ENCODE measurements around the gene KCNJ9.

GRCh38 chr1:160136121-160136925 lies 55.0 kb downstream of the KCNJ9 start:
- TF ChIP-seq, protein P1, sequence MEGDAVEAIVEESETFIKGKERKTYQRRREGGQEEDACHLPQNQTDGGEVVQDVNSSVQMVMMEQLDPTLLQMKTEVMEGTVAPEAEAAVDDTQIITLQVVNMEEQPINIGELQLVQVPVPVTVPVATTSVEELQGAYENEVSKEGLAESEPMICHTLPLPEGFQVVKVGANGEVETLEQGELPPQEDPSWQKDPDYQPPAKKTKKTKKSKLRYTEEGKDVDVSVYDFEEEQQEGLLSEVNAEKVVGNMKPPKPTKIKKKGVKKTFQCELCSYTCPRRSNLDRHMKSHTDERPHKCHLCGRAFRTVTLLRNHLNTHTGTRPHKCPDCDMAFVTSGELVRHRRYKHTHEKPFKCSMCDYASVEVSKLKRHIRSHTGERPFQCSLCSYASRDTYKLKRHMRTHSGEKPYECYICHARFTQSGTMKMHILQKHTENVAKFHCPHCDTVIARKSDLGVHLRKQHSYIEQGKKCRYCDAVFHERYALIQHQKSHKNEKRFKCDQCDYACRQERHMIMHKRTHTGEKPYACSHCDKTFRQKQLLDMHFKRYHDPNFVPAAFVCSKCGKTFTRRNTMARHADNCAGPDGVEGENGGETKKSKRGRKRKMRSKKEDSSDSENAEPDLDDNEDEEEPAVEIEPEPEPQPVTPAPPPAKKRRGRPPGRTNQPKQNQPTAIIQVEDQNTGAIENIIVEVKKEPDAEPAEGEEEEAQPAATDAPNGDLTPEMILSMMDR (IDR thresholded peaks at IDR 0.05): no peak
- TF ChIP-seq EZH2 (IDR thresholded peaks at IDR 0.05; ENCODE audit: borderline replicate concordance, insufficient read depth, low read depth, low read length, poor library complexity, severe bottlenecking): no peak
